H1 (cell line): ENCODE measurements around the gene CYB5B. TPM values are rescaled to one million over a fixed set of nuclear protein-coding genes. Genes with fewer than 3 reads are reported as not detected.

Source experiments
- CTCF ChIA-PET: fragments of 300-600 bp; sonication (Branson Sonifier 250); formaldehyde crosslinking; loops from one replicate; lab custom pipeline; 2021; ENCODE audit not compliant: partially characterized antibody; lab: Charles Lee
- POLR2A ChIA-PET: fragments of 300-600 bp; sonication (Branson Sonifier 250); formaldehyde crosslinking; loops from one replicate; lab custom pipeline; 2021; ENCODE audit warnings: inconsistent platforms; ENCODE audit not compliant: partially characterized antibody; lab: Charles Lee
- DNase-seq, 2 experiments: peaks; one replicate each; pipeline versions ENCODE4 v3.0.0 to v3.0.0-alpha.2; 2010 to 2022; ENCODE audit warnings: low spot score in 2 of 2, low read depth in 1 of 2, mixed read lengths in 1 of 2
- FAIRE-seq: peaks from 2 replicates; lab custom pipeline; 2011; peaks lifted over from hg19 to GRCh38; lab: Jason Lieb, UNC
- H2AFZ ChIP-seq: 2 replicates; pipeline ENCODE4 v1.8.1; 2012; ENCODE audit warnings: low read length, inconsistent platforms
- H2AK5ac ChIP-seq: 2 replicates; pipeline ENCODE4 v1.6.1; 2013; ENCODE audit warnings: low read depth, low read length
- H2BK120ac ChIP-seq: replicated peaks from 2 replicates; pipeline ENCODE3; 2013; ENCODE audit warnings: low read depth, low read length, inconsistent platforms
- H2BK12ac ChIP-seq: 2 replicates; pipeline ENCODE4 v1.6.1; 2013; ENCODE audit warnings: low read depth, low read length
- H2BK15ac ChIP-seq: 2 replicates; pipeline ENCODE4 v1.6.1; 2013; ENCODE audit warnings: low read length
- H2BK20ac ChIP-seq: 2 replicates; pipeline ENCODE4 v1.6.1; 2013; ENCODE audit warnings: low read length
- H2BK5ac ChIP-seq: 2 replicates; pipeline ENCODE4 v1.6.1; 2013; ENCODE audit warnings: low read depth, low read length
- H3K14ac ChIP-seq: 2 replicates; pipeline ENCODE4 v1.6.1; 2013; ENCODE audit warnings: inconsistent platforms; ENCODE audit not compliant: insufficient read length
- H3K18ac ChIP-seq: 2 replicates; pipeline ENCODE4 v1.6.1; 2013; ENCODE audit warnings: low read length; ENCODE audit errors: extremely low read depth
- H3K23ac ChIP-seq: 2 replicates; pipeline ENCODE4 v1.6.1; 2013; ENCODE audit warnings: inconsistent platforms; ENCODE audit not compliant: insufficient read length
- H3K23me2 ChIP-seq: 2 replicates; pipeline ENCODE4 v1.6.1; 2013; ENCODE audit warnings: low read depth, low read length
- H3K27ac ChIP-seq: 2 replicates; pipeline ENCODE4 v1.6.1; 2011; ENCODE audit warnings: low read depth, low read length, inconsistent platforms
- H3K27me3 ChIP-seq, 4 experiments: replicated peaks in 1 of 4; 1 replicate in 1 of 4; 2 replicates in 3 of 4; pipeline versions ENCODE4 v1.6.1 to v1.8.1; 2011 to 2013; ENCODE audit warnings: low read length in 3 of 4, mild to moderate bottlenecking in 3 of 4, inconsistent platforms in 2 of 4, mixed read lengths in 2 of 4, moderate library complexity in 1 of 4; ENCODE audit not compliant: control insufficient read depth in 3 of 4, insufficient read depth in 3 of 4; ENCODE audit errors: extremely low read depth in 1 of 4
- H3K36me3 ChIP-seq, 4 experiments: 2 replicates each; pipeline versions ENCODE4 v1.6.1 to v1.8.1; 2011 to 2013; ENCODE audit warnings: mild to moderate bottlenecking in 4 of 4, low read length in 3 of 4, moderate library complexity in 2 of 4, control low read depth in 1 of 4, inconsistent platforms in 1 of 4; ENCODE audit not compliant: insufficient read depth in 4 of 4, control insufficient read depth in 2 of 4
- H3K4ac ChIP-seq: replicated peaks from 2 replicates; pipeline ENCODE3; 2013; ENCODE audit warnings: low read length, low read depth, mixed read lengths, inconsistent platforms; ENCODE audit not compliant: insufficient read length
- H3K4me1 ChIP-seq, 4 experiments: replicated peaks in 1 of 4; 1 replicate in 1 of 4; 2 replicates in 3 of 4; pipeline versions ENCODE4 v1.6.1 to v1.8.1; 2011 to 2013; ENCODE audit warnings: low read length in 3 of 4, inconsistent platforms in 2 of 4, mixed read lengths in 1 of 4; ENCODE audit not compliant: insufficient read depth in 4 of 4, control insufficient read depth in 3 of 4
- H3K4me2 ChIP-seq, 2 experiments: 2 replicates each; pipeline versions ENCODE4 v1.6.1 to v1.8.1; 2011 to 2013; ENCODE audit warnings: low read depth in 2 of 2, low read length in 2 of 2, control low read depth in 1 of 2, inconsistent platforms in 1 of 2, mild to moderate bottlenecking in 1 of 2; ENCODE audit not compliant: insufficient read depth in 1 of 2
- H3K4me3 ChIP-seq, 4 experiments: fragments of 200-600, 300-600 bp in 1 of 4; sonication (generic), shearing (Covaris generic), sonication (Bioruptor Twin) in 1 of 4; 2 replicates each; pipeline versions ENCODE4 v1.5.1 to v1.8.1; 2011 to 2016; ENCODE audit warnings: low read length in 4 of 4, low read depth in 3 of 4, control low read depth in 2 of 4, inconsistent platforms in 2 of 4, mild to moderate bottlenecking in 2 of 4, mixed read lengths in 1 of 4, moderate library complexity in 1 of 4; ENCODE audit not compliant: insufficient read depth in 2 of 4; ENCODE audit errors: extremely low read depth in 1 of 4
- H3K56ac ChIP-seq: replicated peaks from 2 replicates; pipeline ENCODE3; 2013; ENCODE audit warnings: low read depth, mild to moderate bottlenecking, mixed read lengths, low read length, inconsistent platforms; ENCODE audit not compliant: insufficient read length
- H3K79me1 ChIP-seq: 2 replicates; pipeline ENCODE4 v1.6.1; 2013; ENCODE audit warnings: low read depth, low read length, control low read depth
- H3K79me2 ChIP-seq, 2 experiments: 2 replicates each; pipeline versions ENCODE4 v1.6.1 to v1.8.1; 2012 to 2013; ENCODE audit warnings: low read length in 2 of 2, mild to moderate bottlenecking in 2 of 2, inconsistent platforms in 1 of 2; ENCODE audit not compliant: insufficient read depth in 2 of 2, control insufficient read depth in 1 of 2
- H3K9ac ChIP-seq, 4 experiments: replicated peaks in 1 of 4; 1 replicate in 1 of 4; 2 replicates in 3 of 4; pipeline versions ENCODE4 v1.6.1 to v1.8.1; 2011 to 2013; ENCODE audit warnings: low read depth in 3 of 4, low read length in 3 of 4, control low read depth in 2 of 4, mild to moderate bottlenecking in 2 of 4, moderate library complexity in 2 of 4, inconsistent platforms in 1 of 4; ENCODE audit errors: extremely low read depth in 1 of 4
- H3K9me3 ChIP-seq, 2 experiments: 2 replicates each; pipeline versions ENCODE4 v1.6.1 to v1.8.1; 2012 to 2013; ENCODE audit warnings: mild to moderate bottlenecking in 2 of 2, moderate library complexity in 2 of 2, control low read depth in 1 of 2, inconsistent platforms in 1 of 2, low read depth in 1 of 2, low read length in 1 of 2, mixed read lengths in 1 of 2; ENCODE audit not compliant: insufficient read depth in 2 of 2
- H4K20me1 ChIP-seq, 2 experiments: replicated peaks in 1 of 2; 2 replicates each; pipeline versions ENCODE3 to v1.8.1; 2011 to 2013; ENCODE audit warnings: inconsistent platforms in 2 of 2, low read length in 2 of 2, mild to moderate bottlenecking in 1 of 2; ENCODE audit not compliant: insufficient read depth in 2 of 2, control insufficient read depth in 1 of 2
- H4K5ac ChIP-seq: 2 replicates; pipeline ENCODE4 v1.6.1; 2013; ENCODE audit warnings: low read length, low read depth, mixed read lengths, inconsistent platforms; ENCODE audit not compliant: insufficient read length
- H4K8ac ChIP-seq: 2 replicates; pipeline ENCODE4 v1.8.0; 2013; ENCODE audit warnings: mild to moderate bottlenecking, moderate library complexity, low read length, inconsistent platforms; ENCODE audit not compliant: insufficient read depth; ENCODE audit errors: extremely low read depth
- H4K91ac ChIP-seq: replicated peaks from 2 replicates; pipeline ENCODE3; 2013; ENCODE audit warnings: low read length, mixed read lengths, inconsistent platforms; ENCODE audit not compliant: insufficient read length
- BCL11A ChIP-seq, 2 experiments: IDR thresholded peaks; one replicate each; pipeline ENCODE4 v1.6.1; 2011; ENCODE audit warnings: low read depth in 2 of 2, low read length in 2 of 2, mild to moderate bottlenecking in 2 of 2
- CHD2 ChIP-seq: IDR thresholded peaks from 2 replicates; pipeline ENCODE4 v1.6.1; 2012; ENCODE audit warnings: low read length, improper control_type of control experiment
- POLR2A ChIP-seq, 2 experiments: IDR thresholded peaks; 1 replicate in 1 of 2; 2 replicates in 1 of 2; pipeline ENCODE4 v1.6.1; 2011; ENCODE audit warnings: low read depth in 2 of 2, low read length in 2 of 2, mild to moderate bottlenecking in 2 of 2; ENCODE audit errors: control extremely low read depth in 1 of 2
- POLR2AphosphoS5 ChIP-seq: IDR thresholded peaks from 2 replicates; pipeline ENCODE4 v1.6.1; 2011; ENCODE audit warnings: low read depth, low read length
- WGBS, 2 experiments: shearing (Covaris generic) in 1 of 2; methylation state at CpG; one replicate each; pipeline versions ENCODE4 v1.1.6 to v1.1.7; 2013 to 2015; ENCODE audit warnings: low lambda C conversion rate in 2 of 2, mixed read lengths in 2 of 2, inconsistent platforms in 1 of 2, low coverage in 1 of 2, missing lambda C conversion rate in 1 of 2; ENCODE audit not compliant: insufficient replicate concordance in 2 of 2, insufficient coverage in 1 of 2, insufficient read length in 1 of 2; ENCODE audit errors: extremely low coverage in 1 of 2, missing lambda C conversion rate in 1 of 2; 5-methylcytosine and 5-hydroxymethylcytosine counted together
- polyA plus RNA-seq, 7 experiments: library from polyadenylated mRNA; depleted of rRNA in 3 of 7; stranded (reverse) in 5 of 7; unstranded in 2 of 7; fragments of >200 nt in 5 of 7; fragments of 200-250 nt in 2 of 7; gene quantifications; 1 replicate in 5 of 7; 2 replicates in 1 of 7; 4 replicates in 1 of 7; pipeline versions ENCODE4 v1.2.1 to v1.2.3, GENCODE V29; 2011 to 2013; ENCODE audit warnings: missing spikeins in 2 of 7, mixed read lengths in 2 of 7
- total RNA-seq: library from RNA; stranded (reverse); fragmentation: NEBNext Ultra II Directional; extraction: Animal tissue kit (Norgen Biotek cat#: 25700); gene quantifications from 2 replicates; pipeline ENCODE4 v1.2.1, GENCODE V29; 2021

CYB5B gene
- total and polyA plus RNA-seq, 2 of the 8 experiments (the other 6 are each of a cell fraction or from before 2014, with no cell fraction given): 108 to 127 TPM

- no peak overlapping the region for H2BK12ac ChIP-seq
- no peak overlapping the region for H3K23ac ChIP-seq
- no peak overlapping the region for H2AK5ac ChIP-seq
- no peaks in the 10 kb centered on the region for H3K23me2 ChIP-seq
- H3K9ac ChIP-seq: no peak overlapping the region
- no peak overlapping the region for H2BK20ac ChIP-seq
- H3K14ac ChIP-seq: no peak overlapping the region
- H3K4me3 ChIP-seq: no peak overlapping the region
- H4K5ac ChIP-seq: no peak overlapping the region
- no peaks in the 10 kb centered on the region for H4K20me1 ChIP-seq
- DNase-seq (no peak), FAIRE-seq (no peak)
- no peak overlapping the region for H3K27ac ChIP-seq
- H3K27me3 ChIP-seq: no peaks in the 10 kb centered on the region
- H3K4me1 ChIP-seq: no peaks in the 10 kb centered on the region
- no peaks in the 10 kb centered on the region for H3K79me1 ChIP-seq
- no peak overlapping the region for H2BK5ac ChIP-seq
- WGBS, 2 experiments: 71% methylated on average over 1 of the region's 1 CpG; no CpG with 5 or more reads in 1 of the 2 experiments
- TF ChIP-seq CHD2 (no peak), POLR2A (IDR thresholded peaks at IDR 0.05; ENCODE audit: control extremely low read depth in 1 of 2, low read depth in 2 of 2, low read length in 2 of 2) (no peak), BCL11A (IDR thresholded peaks at IDR 0.05; ENCODE audit: low read depth in 2 of 2, low read length in 2 of 2) (no peak), POLR2AphosphoS5 (no peak)
- no peak overlapping the region for H2BK15ac ChIP-seq
- H4K8ac ChIP-seq: no peak overlapping the region
- H4K91ac ChIP-seq: no peak overlapping the region
- H3K9me3 ChIP-seq: no peaks in the 10 kb centered on the region
- no peak overlapping the region for H2AFZ ChIP-seq
- H3K4ac ChIP-seq: no peak overlapping the region
- peaks cover 0 to 5% (median 0%) of the 10 kb centered on the region in 4 experiments; a peak in 2 of 8 replicates for H3K36me3 ChIP-seq
- ChIA-PET CTCF (interaction anchor here (1.2 kb wide), 1 partner anchor 70 kb away, joined by 3 read pairs; no protein-coding TSS in a partner anchor), POLR2A (no interaction called here)
- no peak overlapping the region for H3K4me2 ChIP-seq
- H3K56ac ChIP-seq: no peak overlapping the region
- no peak overlapping the region for H3K18ac ChIP-seq
- H2BK120ac ChIP-seq: no peak overlapping the region
- no peaks in the 10 kb centered on the region for H3K79me2 ChIP-seq
Observed at GRCh38 chr16:69467080-69467479, 42.7 kb downstream of the CYB5B start.
